NCI-H1417 (cell line): Measurements from ENCODE around the gene RASGRF2.
"Not testable (repeated sequence)": the region's sequence is repeated elsewhere in the genome, so short reads cannot be mapped to it uniquely, and the experiment has no call there.

Experiments used
- DNase-seq, 3 experiments: peaks; one replicate each; lab custom pipeline; 2025; lab: John Stamatoyannopoulos, UW

RASGRF2 gene

GRCh38 chr5:81238460-81238859 is 278.3 kb downstream of the RASGRF2 start:
- DNase-seq: no peak

GRCh38 chr5:81239613-81240012 is 279.4 kb downstream of the RASGRF2 start:
- DNase-seq: no peak

GRCh38 chr5:81241001-81241400 is 280.8 kb downstream of the RASGRF2 start:
- no peak for DNase-seq

GRCh38 chr5:81241961-81242648 is 281.9 kb downstream of the RASGRF2 start:
- DNase-seq: no peak

- peak in 2 of 3 experiments; percentile 23 to 84 for DNase-seq
These were observed 282.8 kb downstream of the RASGRF2 start for GRCh38 chr5:81242906-81243436.

GRCh38 chr5:81244451-81244850 is 284.3 kb downstream of the RASGRF2 start:
- no peak for DNase-seq

GRCh38 chr5:81245871-81246235 is 285.7 kb downstream of the RASGRF2 start:
- DNase-seq: no peak

GRCh38 chr5:81246697-81247096 is 286.5 kb downstream of the RASGRF2 start:
- no peak for DNase-seq

- peak in 1 of 3 experiments; percentile 3 for DNase-seq
These were observed 287.3 kb downstream of the RASGRF2 start for GRCh38 chr5:81247441-81247972.

GRCh38 chr5:81249240-81249639 is 289.1 kb downstream of the RASGRF2 start:
- peak in 1 of 3 experiments; percentile 4 for DNase-seq

GRCh38 chr5:81250004-81250403 is 289.8 kb downstream of the RASGRF2 start:
- no peak for DNase-seq

- DNase-seq: peak in 1 of 3 experiments; percentile 6
These were observed 291.8 kb downstream of the RASGRF2 start for GRCh38 chr5:81251922-81252321.

GRCh38 chr5:81252904-81253303 is 292.7 kb downstream of the RASGRF2 start:
- DNase-seq: no peak

- DNase-seq: no peak
These were observed 293.7 kb downstream of the RASGRF2 start for GRCh38 chr5:81253875-81254274.

- DNase-seq: no peak
These were observed 294.9 kb downstream of the RASGRF2 start for GRCh38 chr5:81254886-81255559.

- DNase-seq: no peak
These were observed 296.6 kb downstream of the RASGRF2 start for GRCh38 chr5:81256766-81257165.

GRCh38 chr5:81262796-81263195 is 302.6 kb downstream of the RASGRF2 start:
- not testable (repeated sequence) for DNase-seq

GRCh38 chr5:81265101-81265500 is 304.9 kb downstream of the RASGRF2 start:
- no peak for DNase-seq

GRCh38 chr5:81268521-81269196 is 308.5 kb downstream of the RASGRF2 start:
- no peak for DNase-seq

- DNase-seq: no peak
These were observed 309.7 kb downstream of the RASGRF2 start for GRCh38 chr5:81269751-81270393.

- DNase-seq: peak in 2 of 3 experiments; percentile 5 to 10
These were observed 310.3 kb downstream of the RASGRF2 start for GRCh38 chr5:81270394-81271027.
